ENCODE data around the gene UBE2QL1.

- TF ChIP-seq ZNF70 (CRISPR knock-in tag; IDR thresholded peaks at IDR 0.05) = no peak
- no peak for TF ChIP-seq ZNF565 (CRISPR knock-in tag; conservative IDR thresholded peaks at IDR 0.05; ENCODE audit: low read depth)
These were observed 13.9 kb upstream of the UBE2QL1 start for GRCh38 chr5:6434731-6435130.
